ENCODE results near the gene CDS2.

CDS2 gene

GRCh38 chr20:5122873-5123260 is 3.9 kb upstream of the CDS2 start:
- H3K27ac ChIP-seq (ENCODE audit: low read depth, low read length), result no peak overlapping the region
- H3K4me3 ChIP-seq (ENCODE audit: low read length), result no peak overlapping the region
- peaks cover 10% of the 10 kb centered on the region for H3K4me1 ChIP-seq (ENCODE audit: control insufficient read depth, insufficient read depth, low read length)
- H3K9ac ChIP-seq (ENCODE audit: low read length), result no peak overlapping the region
- no peaks in the 10 kb centered on the region for H3K27me3 ChIP-seq (ENCODE audit: control insufficient read depth, insufficient read depth, low read length)
- no peaks in the 10 kb centered on the region for H3K36me3 ChIP-seq (ENCODE audit: control insufficient read depth, insufficient read depth, low read length)

GRCh38 chr20:5127204-5127858 is 523 bp downstream of the CDS2 start:
- no peaks in the 10 kb centered on the region for H3K36me3 ChIP-seq (ENCODE audit: control insufficient read depth, insufficient read depth, low read length)
- peaks cover 9% of the 10 kb centered on the region for H3K4me1 ChIP-seq (ENCODE audit: control insufficient read depth, insufficient read depth, low read length)
- H3K9ac ChIP-seq (ENCODE audit: low read length), result peak overlapping the region; percentile 66

GRCh38 chr20:5127859-5128424 is 1.1 kb downstream of the CDS2 start:
- H3K4me3 ChIP-seq (ENCODE audit: low read length), result peak overlapping the region; percentile 73

More at GRCh38 chr20:5127204-5127858, 523 bp downstream of the CDS2 start:
- Histone ChIP-seq H3K27me3 (ENCODE audit: control insufficient read depth, insufficient read depth, low read length) (no peaks in the 10 kb centered on the region), H3K4me3 (ENCODE audit: low read length) (peak overlapping the region; percentile 73), H3K27ac (ENCODE audit: low read depth, low read length) (peak overlapping the region; percentile 94)

GRCh38 chr20:5128886-5129285 is 2.1 kb downstream of the CDS2 start:
- Histone ChIP-seq H3K4me1 (ENCODE audit: control insufficient read depth, insufficient read depth, low read length) (peaks cover 9% of the 10 kb centered on the region), H3K27ac (ENCODE audit: low read depth, low read length) (no peak overlapping the region), H3K36me3 (ENCODE audit: control insufficient read depth, insufficient read depth, low read length) (no peaks in the 10 kb centered on the region), H3K4me3 (ENCODE audit: low read length) (no peak overlapping the region), H3K27me3 (ENCODE audit: control insufficient read depth, insufficient read depth, low read length) (no peaks in the 10 kb centered on the region), H3K9ac (ENCODE audit: low read length) (no peak overlapping the region)

More at GRCh38 chr20:5127859-5128424, 1.1 kb downstream of the CDS2 start:
- Histone ChIP-seq H3K27me3 (ENCODE audit: control insufficient read depth, insufficient read depth, low read length) (no peaks in the 10 kb centered on the region), H3K36me3 (ENCODE audit: control insufficient read depth, insufficient read depth, low read length) (no peaks in the 10 kb centered on the region), H3K9ac (ENCODE audit: low read length) (peak overlapping the region; percentile 66), H3K27ac (ENCODE audit: low read depth, low read length) (peak overlapping the region; percentile 94), H3K4me1 (ENCODE audit: control insufficient read depth, insufficient read depth, low read length) (peaks cover 9% of the 10 kb centered on the region)

GRCh38 chr20:5131502-5131901 is 4.7 kb downstream of the CDS2 start:
- H3K9ac ChIP-seq (ENCODE audit: low read length), result no peak overlapping the region
- H3K4me3 ChIP-seq (ENCODE audit: low read length), result no peak overlapping the region
- peaks cover 18% of the 10 kb centered on the region for H3K4me1 ChIP-seq (ENCODE audit: control insufficient read depth, insufficient read depth, low read length)
- no peaks in the 10 kb centered on the region for H3K27me3 ChIP-seq (ENCODE audit: control insufficient read depth, insufficient read depth, low read length)
- H3K27ac ChIP-seq (ENCODE audit: low read depth, low read length), result peak overlapping the region; percentile 48
- no peaks in the 10 kb centered on the region for H3K36me3 ChIP-seq (ENCODE audit: control insufficient read depth, insufficient read depth, low read length)

- Histone ChIP-seq H3K9ac (ENCODE audit: low read length) (no peak overlapping the region), H3K4me1 (ENCODE audit: control insufficient read depth, insufficient read depth, low read length) (peaks cover 9% of the 10 kb centered on the region), H3K27ac (ENCODE audit: low read depth, low read length) (no peak overlapping the region), H3K27me3 (ENCODE audit: control insufficient read depth, insufficient read depth, low read length) (no peaks in the 10 kb centered on the region), H3K4me3 (ENCODE audit: low read length) (no peak overlapping the region), H3K36me3 (ENCODE audit: control insufficient read depth, insufficient read depth, low read length) (no peaks in the 10 kb centered on the region)
These were observed 7.2 kb downstream of the CDS2 start for GRCh38 chr20:5133998-5134397.

GRCh38 chr20:5135363-5136012 is 8.7 kb downstream of the CDS2 start:
- no peak overlapping the region for H3K9ac ChIP-seq (ENCODE audit: low read length)
- H3K4me3 ChIP-seq (ENCODE audit: low read length), result no peak overlapping the region
- H3K27ac ChIP-seq (ENCODE audit: low read depth, low read length), result no peak overlapping the region
- no peaks in the 10 kb centered on the region for H3K36me3 ChIP-seq (ENCODE audit: control insufficient read depth, insufficient read depth, low read length)
- peaks cover 9% of the 10 kb centered on the region for H3K4me1 ChIP-seq (ENCODE audit: control insufficient read depth, insufficient read depth, low read length)
- no peaks in the 10 kb centered on the region for H3K27me3 ChIP-seq (ENCODE audit: control insufficient read depth, insufficient read depth, low read length)

GRCh38 chr20:5136096-5136495 is 9.3 kb downstream of the CDS2 start:
- Histone ChIP-seq H3K27me3 (ENCODE audit: control insufficient read depth, insufficient read depth, low read length) (no peaks in the 10 kb centered on the region), H3K4me3 (ENCODE audit: low read length) (no peak overlapping the region), H3K36me3 (ENCODE audit: control insufficient read depth, insufficient read depth, low read length) (no peaks in the 10 kb centered on the region), H3K4me1 (ENCODE audit: control insufficient read depth, insufficient read depth, low read length) (peaks cover 9% of the 10 kb centered on the region), H3K27ac (ENCODE audit: low read depth, low read length) (no peak overlapping the region), H3K9ac (ENCODE audit: low read length) (no peak overlapping the region)

- peaks cover 6% of the 10 kb centered on the region for H3K4me1 ChIP-seq (ENCODE audit: control insufficient read depth, insufficient read depth, low read length)
These were observed 13.4 kb downstream of the CDS2 start for GRCh38 chr20:5140195-5140594.

GRCh38 chr20:5141615-5142014 is 14.8 kb downstream of the CDS2 start:
- no peak overlapping the region for H3K27ac ChIP-seq (ENCODE audit: low read depth, low read length)
- H3K4me1 ChIP-seq (ENCODE audit: control insufficient read depth, insufficient read depth, low read length), result no peaks in the 10 kb centered on the region
- peaks cover 2% of the 10 kb centered on the region for H3K36me3 ChIP-seq (ENCODE audit: control insufficient read depth, insufficient read depth, low read length)
- no peak overlapping the region for H3K9ac ChIP-seq (ENCODE audit: low read length)
- H3K4me3 ChIP-seq (ENCODE audit: low read length), result no peak overlapping the region
- no peaks in the 10 kb centered on the region for H3K27me3 ChIP-seq (ENCODE audit: control insufficient read depth, insufficient read depth, low read length)

More at GRCh38 chr20:5140195-5140594, 13.4 kb downstream of the CDS2 start:
- Histone ChIP-seq H3K27me3 (ENCODE audit: control insufficient read depth, insufficient read depth, low read length) (no peaks in the 10 kb centered on the region), H3K4me3 (ENCODE audit: low read length) (no peak overlapping the region), H3K9ac (ENCODE audit: low read length) (no peak overlapping the region), H3K27ac (ENCODE audit: low read depth, low read length) (no peak overlapping the region), H3K36me3 (ENCODE audit: control insufficient read depth, insufficient read depth, low read length) (peaks cover 2% of the 10 kb centered on the region)

GRCh38 chr20:5143851-5144250 is 17.0 kb downstream of the CDS2 start:
- Histone ChIP-seq H3K27me3 (ENCODE audit: control insufficient read depth, insufficient read depth, low read length) (no peaks in the 10 kb centered on the region), H3K27ac (ENCODE audit: low read depth, low read length) (no peak overlapping the region), H3K4me1 (ENCODE audit: control insufficient read depth, insufficient read depth, low read length) (no peaks in the 10 kb centered on the region), H3K36me3 (ENCODE audit: control insufficient read depth, insufficient read depth, low read length) (peaks cover 2% of the 10 kb centered on the region), H3K4me3 (ENCODE audit: low read length) (no peak overlapping the region), H3K9ac (ENCODE audit: low read length) (no peak overlapping the region)

GRCh38 chr20:5145365-5146098 is 18.7 kb downstream of the CDS2 start:
- no peak overlapping the region for H3K4me3 ChIP-seq (ENCODE audit: low read length)
- H3K27ac ChIP-seq (ENCODE audit: low read depth, low read length), result no peak overlapping the region
- no peaks in the 10 kb centered on the region for H3K4me1 ChIP-seq (ENCODE audit: control insufficient read depth, insufficient read depth, low read length)
- no peaks in the 10 kb centered on the region for H3K27me3 ChIP-seq (ENCODE audit: control insufficient read depth, insufficient read depth, low read length)
- peaks cover 2% of the 10 kb centered on the region for H3K36me3 ChIP-seq (ENCODE audit: control insufficient read depth, insufficient read depth, low read length)
- no peak overlapping the region for H3K9ac ChIP-seq (ENCODE audit: low read length)
